GM18507 (cell line): ENCODE data around the gene PPM1L.
A peak's percentile ranks its signal among the peaks of the same experiment; 100 is the strongest.
"Not testable (repeated sequence)": the region's sequence is repeated elsewhere in the genome, so short reads cannot be mapped to it uniquely, and the experiment has no call there.

Experiments
- DNase-seq: peaks from one replicate; pipeline ENCODE4 v3.0.0; 2011; ENCODE audit warnings: low read depth; ENCODE audit not compliant: insufficient read length; ENCODE audit errors: extremely low spot score
- FAIRE-seq: peaks from 2 replicates; lab custom pipeline; 2011; peaks lifted over from hg19 to GRCh38; lab: Jason Lieb, UNC

PPM1L gene

GRCh38 chr3:160953686-160954085 is 197.7 kb downstream of the PPM1L start:
- DNase-seq (no peak), FAIRE-seq (no peak)

- FAIRE-seq: peak; percentile 35
- no peak for DNase-seq
Measured at GRCh38 chr3:160956785-160957184, 200.8 kb downstream of the PPM1L start.

- FAIRE-seq: no peak
- no peak for DNase-seq
Measured at GRCh38 chr3:160960568-160960967, 204.5 kb downstream of the PPM1L start.

DNA sequence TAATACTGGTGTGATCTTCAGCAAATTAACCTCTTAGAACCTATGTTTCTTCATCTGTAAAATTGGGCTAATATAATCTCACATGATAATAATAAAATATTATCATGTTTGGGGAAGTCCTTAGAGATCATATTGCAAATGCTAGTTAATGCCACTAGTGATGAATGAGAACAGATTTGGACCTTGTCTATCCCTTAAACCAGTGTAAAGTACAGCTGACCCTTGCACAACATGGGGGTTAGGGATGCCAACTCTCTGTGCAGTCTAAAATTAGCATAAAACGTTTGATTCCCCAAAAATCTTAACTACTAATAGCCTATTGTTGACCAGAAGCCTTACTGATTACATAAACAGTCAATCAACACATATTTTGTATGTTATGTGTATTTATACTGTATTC is 207.9 kb downstream of the PPM1L start:
- DNase-seq: no peak
- FAIRE-seq: no peak

DNA sequence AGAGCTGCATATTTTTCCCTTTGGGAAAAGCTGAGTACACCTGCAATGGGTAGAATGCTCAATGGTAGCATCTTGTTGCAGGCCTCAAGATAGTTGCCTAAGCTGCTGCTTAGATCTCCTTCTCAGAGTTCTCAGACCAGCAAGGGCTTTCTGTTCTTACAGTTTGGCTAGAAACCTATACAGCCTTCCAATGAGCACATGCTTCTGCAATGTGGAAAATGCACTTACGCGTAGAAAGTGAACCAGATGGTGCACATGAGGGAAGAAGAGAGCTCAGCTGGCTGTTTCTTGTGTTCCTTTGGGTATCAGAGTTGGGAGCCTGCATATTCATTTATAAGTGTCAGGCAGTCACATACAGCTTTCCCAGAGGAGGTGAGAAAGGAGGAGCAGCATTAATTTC is 212.7 kb downstream of the PPM1L start:
- FAIRE-seq (no peak), DNase-seq (no peak)

- DNase-seq: no peak
- no peak for FAIRE-seq
Measured at GRCh38 chr3:160973067-160973809, 217.2 kb downstream of the PPM1L start.

DNA sequence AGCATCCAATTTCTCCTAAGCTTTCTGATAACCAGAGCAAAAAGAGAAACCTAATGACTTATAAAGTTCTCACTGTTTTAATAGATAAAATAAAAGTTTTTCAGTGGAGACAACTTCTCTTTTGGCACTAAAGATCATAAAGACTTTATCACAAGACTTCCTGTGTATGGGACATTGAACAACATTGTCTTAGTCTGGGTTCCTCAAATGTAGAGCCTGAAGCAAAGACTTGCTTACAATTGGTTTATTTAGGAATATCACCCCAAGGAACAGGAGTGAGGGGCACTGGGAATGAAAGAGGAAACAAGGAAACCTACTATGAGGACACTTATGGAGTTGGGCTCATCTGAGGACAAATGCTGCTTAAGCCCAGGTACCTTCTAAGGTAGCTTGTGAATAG is 221.7 kb downstream of the PPM1L start:
- no peak for FAIRE-seq
- DNase-seq: no peak

DNA sequence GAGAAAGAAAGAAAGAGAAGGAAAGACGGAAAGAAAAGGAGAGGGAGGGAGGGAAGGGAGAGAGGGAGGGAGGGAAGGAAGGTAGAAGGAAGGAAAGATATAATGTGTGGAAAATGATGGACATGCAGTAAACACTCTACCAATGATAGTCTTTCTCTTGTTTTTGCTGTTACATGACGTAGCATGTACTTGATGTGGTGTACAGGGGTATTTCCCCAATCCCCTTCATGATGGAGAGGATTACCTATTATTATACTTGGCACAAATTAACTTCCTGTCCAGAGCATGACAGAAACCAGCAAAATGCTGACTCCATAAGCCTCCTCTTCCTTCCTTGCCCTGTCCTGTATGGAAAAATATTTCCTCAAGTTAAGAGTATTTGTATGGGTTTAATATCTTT is 224.7 kb downstream of the PPM1L start:
- FAIRE-seq (no peak), DNase-seq (no peak)

DNA sequence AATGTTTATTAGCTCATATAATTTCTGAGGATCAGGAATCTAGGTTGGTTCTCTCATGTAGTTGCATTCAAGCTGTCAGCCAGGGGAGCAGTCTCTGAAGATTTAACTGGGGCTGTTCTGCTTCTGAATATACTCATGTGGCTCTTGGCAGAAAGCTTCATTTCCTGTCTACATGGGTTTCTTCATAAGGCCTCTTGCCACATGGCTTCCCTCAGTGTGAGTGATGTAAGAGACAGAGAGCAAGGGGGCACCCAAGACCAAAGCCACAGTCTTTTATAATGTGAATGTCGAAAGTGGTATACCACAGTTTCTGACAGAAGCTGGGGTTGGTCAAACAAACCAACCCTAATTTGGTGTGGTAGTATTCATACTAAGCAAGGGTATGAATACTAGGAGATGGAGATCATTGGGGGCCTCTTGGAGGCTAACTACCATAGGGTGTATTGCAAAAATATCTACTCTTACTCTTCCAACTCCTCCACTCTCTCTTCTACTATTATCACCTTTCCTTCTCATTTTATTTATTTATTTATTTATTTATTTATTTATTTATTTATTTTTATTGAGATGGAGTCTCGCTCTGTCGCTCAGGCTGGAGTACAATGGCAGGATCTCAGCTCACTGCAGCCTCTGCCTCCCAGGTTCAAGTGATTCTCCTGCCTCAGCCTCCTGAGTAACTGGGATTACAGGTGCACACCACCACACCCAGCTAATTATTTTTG is 225.3 kb downstream of the PPM1L start:
- DNase-seq (no peak), FAIRE-seq (peak; percentile 5)

- FAIRE-seq (no peak), DNase-seq (no peak)
Measured at GRCh38 chr3:160982491-160982890, 226.5 kb downstream of the PPM1L start.

GRCh38 chr3:160983900-160984299 is 227.9 kb downstream of the PPM1L start:
- DNase-seq, FAIRE-seq: not testable (repeated sequence)

- FAIRE-seq (no peak), DNase-seq (no peak)
Measured at GRCh38 chr3:160986069-160986468, 230.0 kb downstream of the PPM1L start.

DNA sequence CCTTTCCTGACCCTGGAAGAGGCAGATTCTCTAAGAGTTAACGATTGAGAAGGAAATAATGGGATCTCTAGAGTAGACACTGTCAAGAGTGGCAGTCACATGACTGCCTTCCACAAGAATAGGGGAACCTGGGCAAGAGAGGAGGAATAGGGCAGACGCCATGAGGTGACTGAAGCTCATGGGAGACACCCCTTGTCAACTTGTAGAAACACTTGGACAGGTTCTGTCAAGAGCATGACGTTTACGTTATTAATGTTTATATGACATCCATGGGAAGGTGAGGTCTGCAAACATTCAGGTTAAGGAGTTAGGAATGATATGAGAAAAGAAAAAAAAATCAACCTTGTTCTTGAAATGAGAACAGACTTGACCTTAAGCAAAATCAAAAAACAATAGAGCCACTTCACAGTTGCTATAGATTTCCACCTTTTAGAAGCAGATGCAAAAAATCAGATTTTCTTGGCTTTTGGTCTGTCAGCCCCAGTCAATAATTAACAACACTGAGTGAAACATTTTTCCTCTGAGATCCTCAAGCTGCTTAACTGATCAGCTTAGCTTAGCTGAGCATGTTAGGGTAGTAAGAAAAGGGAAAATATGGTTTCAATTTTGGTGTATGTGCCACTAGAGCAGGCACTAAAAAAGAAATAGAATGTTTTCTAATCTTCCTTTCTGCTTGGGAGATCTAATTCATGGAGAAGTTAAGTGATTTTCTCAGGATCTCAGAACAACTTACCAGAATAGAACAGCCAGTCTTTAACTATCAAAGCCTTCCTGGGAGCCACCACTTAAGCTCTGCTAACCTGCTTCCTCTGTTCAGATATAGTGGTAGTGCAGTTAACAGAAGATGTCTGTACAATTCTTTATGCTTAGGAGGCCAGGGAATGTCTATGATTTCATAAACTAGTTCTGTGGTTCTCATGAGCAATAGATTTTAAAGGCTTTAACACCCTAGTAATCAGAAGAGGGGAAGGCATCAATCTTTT is 232.2 kb downstream of the PPM1L start:
- DNase-seq (no peak), FAIRE-seq (peak; percentile 33)

- DNase-seq (no peak), FAIRE-seq (no peak)
Measured at GRCh38 chr3:160990446-160990845, 234.4 kb downstream of the PPM1L start.

GRCh38 chr3:160992712-160993111 is 236.7 kb downstream of the PPM1L start:
- DNase-seq (no peak), FAIRE-seq (no peak)

- FAIRE-seq (no peak), DNase-seq (no peak)
Measured at GRCh38 chr3:160996811-160997210, 240.8 kb downstream of the PPM1L start.

GRCh38 chr3:160998581-160998980 is 242.6 kb downstream of the PPM1L start:
- DNase-seq (no peak), FAIRE-seq (no peak)

DNA sequence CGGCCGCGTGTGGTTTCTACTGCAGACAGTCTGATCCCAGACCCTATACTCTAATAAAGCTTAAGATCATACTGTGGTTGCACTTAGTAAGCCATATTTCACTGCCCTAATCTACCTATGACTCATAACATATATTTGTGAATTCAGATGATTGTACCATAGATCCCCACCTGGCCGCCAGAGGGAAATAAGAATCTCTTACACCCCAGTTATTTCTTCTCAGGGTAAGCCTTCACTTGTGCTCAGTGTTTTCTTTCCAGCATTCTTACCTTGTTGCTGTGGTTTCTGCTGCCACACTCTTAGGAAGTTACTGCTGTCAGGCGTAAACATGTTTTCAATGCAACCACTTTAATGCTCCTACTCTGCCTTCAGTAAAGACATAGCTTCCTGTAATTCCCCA is 243.2 kb downstream of the PPM1L start:
- DNase-seq: no peak

DNA sequence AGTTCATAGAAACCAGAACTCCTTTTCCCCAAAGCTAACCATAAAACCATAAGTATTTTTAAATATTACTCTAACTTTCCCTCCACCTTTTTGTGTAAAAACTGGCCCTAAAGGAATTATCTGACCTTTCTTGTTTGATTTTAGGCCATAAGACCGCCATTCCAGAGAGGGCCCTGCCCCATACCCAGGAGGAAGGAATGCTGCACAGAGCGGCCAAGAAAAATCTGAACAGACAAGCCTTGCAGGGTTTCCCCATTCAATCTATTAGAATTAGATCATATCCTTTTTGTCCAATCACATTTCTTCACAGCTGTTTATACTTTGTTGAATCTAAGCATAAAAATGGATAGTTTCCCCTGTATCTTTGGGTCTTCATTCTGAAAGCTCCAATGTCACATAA is 252.1 kb downstream of the PPM1L start:
- DNase-seq: no peak
- no peak for FAIRE-seq

More for the DNA sequence above, 243.2 kb downstream of the PPM1L start:
- FAIRE-seq: no peak

GRCh38 chr3:161010151-161010550 is 254.1 kb downstream of the PPM1L start:
- not testable (repeated sequence) for DNase-seq, FAIRE-seq
